H1 (cell line): ENCODE measurements around the gene ZNF415. TPM values are rescaled to one million over a fixed set of nuclear protein-coding genes. Genes with fewer than 3 reads are reported as not detected.

Source experiments
- ASH2L ChIP-seq: fragments of 200-600, 300-600 bp; sonication (generic); IDR thresholded peaks from one replicate; pipeline ENCODE4 v1.7.1; 2017; ENCODE audit warnings: low read length
- GTF2F1 ChIP-seq: IDR thresholded peaks from 2 replicates; pipeline ENCODE4 v1.6.1; 2012; ENCODE audit warnings: low read depth, low read length, improper control_type of control experiment, borderline replicate concordance
- MAFK ChIP-seq: IDR thresholded peaks from 2 replicates; pipeline ENCODE4 v1.6.1; 2012; ENCODE audit warnings: low read depth, mild to moderate bottlenecking, improper control_type of control experiment, low read length
- PHF8 ChIP-seq: fragments of 200-600 bp; sonication (generic); conservative IDR thresholded peaks from 2 replicates; pipeline ENCODE4 v1.7.1; 2012; ENCODE audit warnings: low read depth, mild to moderate bottlenecking, inconsistent platforms, low read length, moderate library complexity
- RNF2 ChIP-seq: fragments of 200-900, 300-1000 bp; sonication (generic); IDR thresholded peaks from 2 replicates; pipeline ENCODE4 v1.7.1; 2016; ENCODE audit warnings: borderline replicate concordance, low read depth, mild to moderate bottlenecking, antibody characterized with exemption, low read length; ENCODE audit not compliant: poor library complexity, severe bottlenecking; ENCODE audit errors: missing control alignments
- polyA plus RNA-seq, 7 experiments: library from polyadenylated mRNA; depleted of rRNA in 3 of 7; stranded (reverse) in 5 of 7; unstranded in 2 of 7; fragments of >200 nt in 5 of 7; fragments of 200-250 nt in 2 of 7; gene quantifications; 1 replicate in 5 of 7; 2 replicates in 1 of 7; 4 replicates in 1 of 7; pipeline versions ENCODE4 v1.2.1 to v1.2.3, GENCODE V29; 2011 to 2013; ENCODE audit warnings: missing spikeins in 2 of 7, mixed read lengths in 2 of 7
- total RNA-seq: library from RNA; stranded (reverse); fragmentation: NEBNext Ultra II Directional; extraction: Animal tissue kit (Norgen Biotek cat#: 25700); gene quantifications from 2 replicates; pipeline ENCODE4 v1.2.1, GENCODE V29; 2021

The ZNF415 gene
- total and polyA plus RNA-seq, 2 of the 8 experiments (the other 6 are each of a cell fraction or from before 2014, with no cell fraction given): 5.8 to 9.7 TPM

- no peak for TF ChIP-seq GTF2F1
- TF ChIP-seq MAFK: no peak
- TF ChIP-seq PHF8: no peak
- TF ChIP-seq RNF2: no peak
- TF ChIP-seq ASH2L: no peak
Observed at GRCh38 chr19:53082929-53083328, 49.8 kb downstream of the ZNF415 start (continued).
